Activated CD8-positive, alpha-beta T cell treated with anti-CD3 and anti-CD28 coated beads for 36 hours (primary cell): ENCODE measurements around the gene IL36B. TPM values are rescaled to one million over a fixed set of nuclear protein-coding genes. Genes with fewer than 3 reads are reported as not detected.

Experiments used
- ATAC-seq: fragments of 200-7000 bp; cut with Tn5 transposase; one replicate; pipeline ENCODE4 v1.10.0; 2021; ENCODE audit warnings: mild to moderate bottlenecking, moderate library complexity
- CTCF ChIA-PET: fragments of 350-600 bp; sonication (Branson Sonifier 250); formaldehyde crosslinking; loops from one replicate; lab custom pipeline; 2021; ENCODE audit warnings: antibody characterized with exemption; lab: Charles Lee
- POLR2A ChIA-PET: fragments of 350-600 bp; sonication (Branson Sonifier 250); formaldehyde crosslinking; loops from one replicate; lab custom pipeline; 2021; ENCODE audit warnings: antibody characterized with exemption; lab: Charles Lee
- DNase-seq: peaks from one replicate; pipeline ENCODE4 v3.0.0-alpha.2; 2020
- H3K27ac Mint-ChIP-seq: one replicate; pipeline ENCODE4 v1.8.0; 2021; ENCODE audit warnings: mild to moderate bottlenecking, mixed read lengths
- H3K27me3 Mint-ChIP-seq: one replicate; pipeline ENCODE4 v1.8.0; 2021; ENCODE audit warnings: mixed read lengths
- H3K36me3 Mint-ChIP-seq: one replicate; pipeline ENCODE4 v1.8.0; 2021; ENCODE audit warnings: low read depth, mixed read lengths
- H3K4me1 Mint-ChIP-seq: one replicate; pipeline ENCODE4 v1.8.0; 2021; ENCODE audit warnings: low read depth, mixed read lengths
- H3K4me3 Mint-ChIP-seq: one replicate; pipeline ENCODE4 v1.8.0; 2021; ENCODE audit warnings: mild to moderate bottlenecking, moderate library complexity, mixed read lengths
- H3K9me3 Mint-ChIP-seq: one replicate; pipeline ENCODE4 v1.8.0; 2021; ENCODE audit warnings: mixed read lengths
- CTCF ChIP-seq: fragments of 200-600 bp; IDR thresholded peaks from one replicate; pipeline ENCODE4 v1.8.0; 2022; ENCODE audit warnings: antibody characterized with exemption, mild to moderate bottlenecking
- intact Hi-C: fragments of 100-400 bp; cut with micrococcal nuclease; formaldehyde crosslinking; loops from one replicate; pipeline ENCODE4 v1.10.0; 2022
- total RNA-seq, 2 experiments: library from RNA; stranded (reverse); gene quantifications; one replicate each; pipeline ENCODE4 v1.2.3, GENCODE V29; 2021

Gene IL36B
- total RNA-seq, 2 experiments from 2014 or later: not detected

GRCh38 chr2:113034016-113034415, 18.7 kb downstream of the IL36B start:
- no peaks in the 10 kb centered on the region for H3K36me3 Mint-ChIP-seq

GRCh38 chr2:113032737-113033136, 19.9 kb downstream of the IL36B start:
- Mint-ChIP-seq H3K4me1 (no peaks in the 10 kb centered on the region), H3K27ac (no peak overlapping the region), H3K4me3 (no peak overlapping the region), H3K9me3 (no peaks in the 10 kb centered on the region), H3K36me3 (no peaks in the 10 kb centered on the region), H3K27me3 (no peaks in the 10 kb centered on the region)
- TF ChIP-seq CTCF: no peak
- no peak for ATAC-seq
- intact Hi-C loops: no loop called here
- no peak for DNase-seq
- ChIA-PET POLR2A (no interaction called here), CTCF (interaction anchor here (1.0 kb wide), 1 partner anchor 91 kb away, joined by 3 read pairs; no protein-coding TSS in a partner anchor)

More at GRCh38 chr2:113034016-113034415, 18.7 kb downstream of the IL36B start:
- TF ChIP-seq CTCF: no peak
- intact Hi-C loops: no loop called here
- Mint-ChIP-seq H3K9me3 (no peaks in the 10 kb centered on the region), H3K4me3 (no peak overlapping the region), H3K27ac (no peak overlapping the region), H3K4me1 (no peaks in the 10 kb centered on the region), H3K27me3 (no peaks in the 10 kb centered on the region)
- ATAC-seq (no peak), DNase-seq (no peak)
- ChIA-PET CTCF (interaction anchor here (1.0 kb wide), 1 partner anchor 8 kb away, joined by 3 read pairs; no protein-coding TSS in a partner anchor), POLR2A (no interaction called here)

GRCh38 chr2:113028112-113028511, 24.6 kb downstream of the IL36B start:
- no peaks in the 10 kb centered on the region for H3K9me3 Mint-ChIP-seq
- H3K4me1 Mint-ChIP-seq: no peaks in the 10 kb centered on the region
- no peaks in the 10 kb centered on the region for H3K36me3 Mint-ChIP-seq
- ChIA-PET CTCF (no interaction called here), POLR2A (no interaction called here)
- no peak for ATAC-seq
- no peak for DNase-seq
- peaks cover 3% of the 10 kb centered on the region for H3K27me3 Mint-ChIP-seq
- no peak overlapping the region for H3K27ac Mint-ChIP-seq
- H3K4me3 Mint-ChIP-seq: no peak overlapping the region
- intact Hi-C loops: no loop called here
- no peak for TF ChIP-seq CTCF

GRCh38 chr2:113027691-113028090, 25.0 kb downstream of the IL36B start:
- Mint-ChIP-seq H3K36me3 (no peaks in the 10 kb centered on the region), H3K4me1 (no peaks in the 10 kb centered on the region), H3K9me3 (no peaks in the 10 kb centered on the region), H3K27me3 (peaks cover 3% of the 10 kb centered on the region), H3K4me3 (no peak overlapping the region), H3K27ac (no peak overlapping the region)
- no peak for TF ChIP-seq CTCF
- intact Hi-C loops: no loop called here
- POLR2A ChIA-PET: no interaction called here
- DNase-seq: no peak
- ATAC-seq: no peak
- CTCF ChIA-PET: no interaction called here

- intact Hi-C loops: no loop called here
- DNase-seq (no peak), ATAC-seq (no peak)
- Mint-ChIP-seq H3K36me3 (no peaks in the 10 kb centered on the region), H3K9me3 (no peaks in the 10 kb centered on the region), H3K4me3 (no peak overlapping the region), H3K27ac (no peak overlapping the region), H3K4me1 (no peaks in the 10 kb centered on the region), H3K27me3 (peaks cover 3% of the 10 kb centered on the region)
- no peak for TF ChIP-seq CTCF
- CTCF ChIA-PET: no interaction called here
- POLR2A ChIA-PET: no interaction called here
Measured at GRCh38 chr2:113025737-113026136, 26.9 kb downstream of the IL36B start.
